Stimulated activated CD4-positive, alpha-beta T cell treated with anti-CD3 and anti-CD28 coated beads, Interleukin-2, amount 100 ng/mL, for 24 hours (primary cell): Measurements from ENCODE around the gene BCAS4.
"Not testable (repeated sequence)": the region's sequence is repeated elsewhere in the genome, so short reads cannot be mapped to it uniquely, and the experiment has no call there.

Source experiments
- DNase-seq, 2 donors: peaks; one replicate each; pipeline ENCODE4 v3.0.0-alpha.2; 2020

Gene BCAS4

GRCh38 chr20:50799890-50800550, 5.2 kb downstream of the BCAS4 start:
- DNase-seq = no peak

GRCh38 chr20:50800986-50801746, 6.3 kb downstream of the BCAS4 start:
- DNase-seq = not testable (repeated sequence)

DNA sequence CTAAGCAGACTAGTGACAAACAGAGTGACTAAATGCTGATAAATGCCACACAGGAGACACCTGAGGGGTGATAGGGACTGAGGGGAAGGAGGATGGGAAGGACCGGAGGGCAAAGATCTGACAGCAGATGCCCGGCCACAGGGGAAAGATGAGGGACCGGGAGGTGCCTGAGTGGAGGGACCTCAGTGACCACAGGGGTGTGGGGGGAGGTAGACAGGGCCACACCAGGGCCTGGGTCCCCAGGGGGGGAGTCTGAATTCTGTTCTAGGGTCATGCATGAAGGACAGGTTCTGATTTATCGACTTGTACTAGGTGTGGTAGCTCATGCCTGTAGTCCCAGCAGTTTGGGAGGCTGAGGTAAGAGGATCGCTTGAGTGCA, 6.9 kb downstream of the BCAS4 start:
- DNase-seq = no peak

DNA sequence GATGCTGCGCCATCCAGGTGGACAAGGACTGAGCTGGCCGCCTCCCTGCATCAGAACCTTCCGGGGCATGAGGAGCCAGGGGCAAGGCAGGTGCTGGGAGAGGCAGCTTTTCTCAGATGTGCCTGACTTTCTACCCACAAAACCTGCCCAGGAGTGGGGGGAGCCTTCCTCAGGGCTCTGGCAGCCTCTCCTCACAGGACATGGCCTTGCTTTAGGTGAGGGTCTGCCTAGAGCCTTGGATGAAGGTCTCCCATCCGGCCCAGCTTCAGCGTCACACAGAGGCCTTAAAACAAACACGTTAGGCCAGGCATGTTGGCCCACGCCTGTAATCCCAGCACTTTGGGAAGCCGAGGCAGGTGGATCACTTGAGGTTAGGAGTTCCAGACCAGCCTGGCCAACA, 7.4 kb downstream of the BCAS4 start:
- DNase-seq = no peak

- DNase-seq = no peak
Measured at GRCh38 chr20:50804437-50805348, 9.8 kb downstream of the BCAS4 start.

DNA sequence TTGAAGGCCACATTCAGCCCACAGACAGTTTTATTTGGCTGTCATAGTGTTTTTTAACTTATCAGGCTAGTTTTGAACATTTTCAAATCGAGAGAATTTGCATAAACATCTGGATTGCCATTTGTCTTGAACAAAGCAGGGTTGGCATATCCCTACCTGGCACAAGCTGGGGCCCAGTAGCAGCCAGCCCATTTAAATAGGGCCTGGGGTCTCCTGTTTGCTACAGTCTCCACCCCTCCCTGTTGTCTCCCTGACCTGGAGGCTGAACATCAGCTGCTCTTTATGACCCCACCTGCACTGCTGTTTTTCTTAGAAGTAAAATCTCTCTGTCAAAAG, 10.5 kb downstream of the BCAS4 start:
- DNase-seq = no peak

DNA sequence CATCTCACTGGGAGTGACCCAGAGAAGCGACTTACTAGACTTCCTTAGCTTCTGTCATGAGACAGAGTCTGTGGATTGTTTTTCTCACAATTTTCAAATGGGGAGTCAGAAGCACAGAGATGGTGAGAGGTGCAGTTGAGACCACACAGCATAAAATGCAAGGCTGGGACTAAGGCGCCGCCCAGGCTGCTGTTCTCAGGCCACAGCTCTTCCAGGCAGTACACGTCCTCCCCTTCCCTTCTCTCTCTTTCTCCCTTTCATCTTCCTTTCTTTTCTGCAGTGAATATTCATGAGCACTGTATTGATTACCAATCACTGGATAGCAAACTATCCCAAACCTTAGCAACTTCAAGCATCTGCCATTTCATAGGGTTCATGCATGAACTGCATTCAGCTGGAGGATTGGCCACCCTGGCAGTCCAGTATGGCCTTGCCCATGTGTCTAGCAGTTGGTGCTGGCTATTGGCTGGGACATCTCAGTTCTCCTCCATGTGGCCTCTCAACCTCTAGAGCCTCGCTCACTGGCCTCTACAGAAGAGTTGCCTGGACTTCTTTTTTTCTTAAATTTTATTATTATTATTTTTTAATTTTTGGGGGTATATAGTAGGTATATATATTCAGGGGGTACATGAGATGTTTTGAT, 11.4 kb downstream of the BCAS4 start:
- DNase-seq = no peak

- no peak for DNase-seq
Measured at GRCh38 chr20:50810063-50810462, 15.2 kb downstream of the BCAS4 start.

DNA sequence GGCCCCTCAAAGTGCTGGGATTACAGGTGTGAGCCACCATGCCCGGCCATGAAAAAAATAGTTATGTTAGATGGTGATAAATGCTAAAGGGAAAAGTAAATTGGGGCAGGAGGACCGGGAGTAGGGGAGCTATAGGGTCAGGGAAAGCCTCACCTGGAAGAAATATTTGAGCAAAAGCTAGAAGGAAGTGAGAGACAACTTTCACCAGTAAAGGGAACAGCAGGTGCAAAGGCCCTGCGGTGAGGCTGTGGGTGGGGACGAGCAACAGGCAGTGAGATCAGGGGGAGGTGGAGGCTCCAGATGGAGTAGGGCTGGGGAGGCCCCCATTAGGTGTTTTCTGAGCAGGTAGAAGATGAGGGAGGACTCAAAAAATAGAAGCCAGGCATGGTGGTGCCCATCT, 16.0 kb downstream of the BCAS4 start:
- DNase-seq = no peak

DNA sequence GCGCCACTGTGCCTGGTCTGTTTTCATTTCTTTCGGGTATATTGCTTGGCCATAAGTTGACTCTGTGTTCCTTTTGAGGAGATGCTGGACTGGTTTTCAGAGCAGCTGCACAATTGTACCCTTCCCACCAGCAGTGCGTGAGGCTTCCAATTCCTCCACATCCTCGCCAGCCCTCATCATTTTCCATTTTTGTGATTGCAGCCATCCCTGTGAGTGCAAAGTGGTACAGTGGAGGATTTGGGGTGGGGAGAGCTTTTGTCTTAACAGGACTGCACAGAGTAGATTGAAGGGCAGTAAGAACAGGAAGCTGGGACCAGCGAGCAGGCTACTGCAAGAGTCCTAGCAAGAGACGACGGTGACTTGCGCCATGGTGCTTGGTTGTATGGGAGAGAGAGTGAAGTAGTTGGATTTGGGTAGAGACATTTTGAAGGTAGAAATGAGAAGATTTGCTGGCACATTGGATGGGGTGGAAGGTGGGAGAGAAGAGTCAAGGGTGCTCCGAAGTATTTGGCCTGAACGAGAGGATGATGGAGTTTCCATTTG, 18.3 kb downstream of the BCAS4 start:
- DNase-seq = no peak

- no peak for DNase-seq
Measured at GRCh38 chr20:50813801-50814200, 18.9 kb downstream of the BCAS4 start.

GRCh38 chr20:50814438-50815161, 19.7 kb downstream of the BCAS4 start:
- no peak for DNase-seq

- no peak for DNase-seq
Measured at GRCh38 chr20:50815162-50815989, 20.5 kb downstream of the BCAS4 start.

DNA sequence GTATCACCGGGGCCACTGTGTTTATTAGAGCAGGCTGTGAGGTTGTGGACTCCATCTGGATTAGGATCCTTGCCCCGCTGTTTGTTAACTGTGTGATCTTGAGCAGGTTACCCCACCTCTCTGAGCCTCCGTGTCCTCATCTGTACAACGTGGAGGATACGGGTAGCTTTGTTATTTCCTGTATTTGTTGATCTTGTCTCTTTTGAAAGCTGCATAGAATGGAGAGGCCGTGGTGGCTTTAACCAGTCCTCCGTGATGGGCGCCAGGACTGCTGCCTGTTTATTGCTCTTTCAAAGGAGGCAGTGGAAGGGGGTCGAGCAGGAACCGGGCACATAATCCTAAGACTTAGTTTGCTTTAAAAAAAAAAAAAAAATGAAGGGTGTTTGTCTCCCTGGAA, 22.9 kb downstream of the BCAS4 start:
- DNase-seq = no peak

DNA sequence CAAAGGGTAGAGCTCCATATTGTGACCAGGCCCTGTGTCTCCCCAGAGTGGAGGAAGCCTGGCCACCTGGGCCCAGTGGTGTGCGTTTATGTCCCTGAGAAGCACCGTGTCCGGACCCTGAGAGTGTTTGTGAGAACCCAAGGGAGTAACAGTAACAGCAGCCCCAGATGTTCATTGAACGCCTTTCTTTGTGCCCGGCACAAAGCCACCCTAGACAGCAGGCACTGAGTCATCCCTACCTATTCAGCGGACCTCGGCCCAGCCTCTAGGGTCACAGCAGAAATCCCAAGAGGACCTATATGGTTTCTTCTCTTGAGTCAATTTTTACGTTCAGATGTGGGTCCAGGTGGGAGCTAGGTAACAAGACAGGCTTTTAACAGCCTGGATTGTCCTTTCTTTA, 24.5 kb downstream of the BCAS4 start:
- DNase-seq = no peak

DNA sequence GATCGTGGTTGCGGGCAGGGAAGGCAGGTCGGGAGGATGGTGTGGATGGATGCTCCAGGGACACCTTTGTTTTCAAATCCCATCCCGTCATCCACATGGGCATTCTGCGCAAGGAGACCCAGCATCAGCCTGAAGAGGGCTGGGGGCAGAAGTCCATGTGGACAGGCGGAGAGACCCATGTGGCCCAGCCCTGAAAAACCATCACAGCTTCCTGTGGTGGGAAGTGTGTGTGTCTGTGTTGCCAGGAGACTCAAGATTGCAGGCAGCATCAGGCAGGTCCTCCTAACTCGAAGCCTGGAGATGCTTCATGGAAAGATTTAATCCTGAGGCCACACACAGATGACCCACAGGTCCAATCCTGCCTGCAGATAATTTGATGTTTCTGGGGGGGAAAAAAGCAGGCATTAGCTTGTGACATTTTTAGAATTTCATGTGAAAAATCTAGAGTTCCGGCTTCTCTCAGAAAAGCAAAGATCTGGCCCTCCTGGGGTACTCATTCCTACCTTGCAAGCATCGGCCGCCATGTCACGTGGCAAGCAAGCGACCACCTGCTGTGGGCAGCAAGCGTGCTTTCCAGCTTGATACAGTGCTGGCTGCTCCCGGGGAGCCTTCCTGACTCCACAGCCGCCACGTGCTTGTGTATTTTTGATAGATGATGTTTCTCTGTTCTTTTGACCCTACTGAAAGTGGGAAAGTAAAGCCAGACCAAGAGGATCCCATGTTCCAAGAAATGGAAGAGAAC, 25.8 kb downstream of the BCAS4 start:
- no peak for DNase-seq

DNA sequence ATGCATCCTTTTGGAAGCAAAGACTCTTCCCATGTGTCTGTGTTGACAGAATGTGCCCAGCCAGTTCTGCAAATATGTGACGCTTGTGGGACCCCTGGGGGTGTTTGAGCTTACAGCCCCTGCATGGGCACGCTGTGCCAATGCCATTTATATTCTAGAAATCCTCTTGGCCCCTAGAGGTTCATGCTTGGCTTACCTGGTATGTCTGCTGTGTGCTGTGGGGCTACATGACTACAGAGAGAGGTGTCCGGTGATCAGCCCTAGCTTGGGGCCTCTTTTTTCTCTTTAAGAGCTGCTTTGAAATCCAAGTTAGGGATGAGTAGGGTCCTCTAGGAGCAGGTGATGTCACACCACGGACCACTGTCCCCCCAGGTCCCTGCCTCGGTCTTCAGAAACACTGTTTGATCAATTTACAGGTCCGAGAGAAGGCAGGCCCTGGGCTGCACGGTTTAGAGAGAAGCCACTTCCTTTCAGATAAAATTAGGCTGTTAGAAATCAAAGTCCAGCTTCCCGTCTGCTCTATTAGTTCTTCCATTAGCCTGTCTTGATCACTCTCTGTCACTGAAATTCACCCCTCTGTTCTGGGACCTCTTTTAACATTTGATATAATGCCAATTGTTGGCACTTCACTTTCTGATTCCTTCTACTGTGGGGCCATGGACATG, 26.5 kb downstream of the BCAS4 start:
- no peak for DNase-seq

- no peak for DNase-seq
Measured at GRCh38 chr20:50821994-50822393, 27.1 kb downstream of the BCAS4 start.

- no peak for DNase-seq
Measured at GRCh38 chr20:50823319-50823718, 28.5 kb downstream of the BCAS4 start.

- DNase-seq = no peak
Measured at GRCh38 chr20:50824137-50824536, 29.3 kb downstream of the BCAS4 start.
